Measurements from ENCODE around the gene GPC5.

DNA sequence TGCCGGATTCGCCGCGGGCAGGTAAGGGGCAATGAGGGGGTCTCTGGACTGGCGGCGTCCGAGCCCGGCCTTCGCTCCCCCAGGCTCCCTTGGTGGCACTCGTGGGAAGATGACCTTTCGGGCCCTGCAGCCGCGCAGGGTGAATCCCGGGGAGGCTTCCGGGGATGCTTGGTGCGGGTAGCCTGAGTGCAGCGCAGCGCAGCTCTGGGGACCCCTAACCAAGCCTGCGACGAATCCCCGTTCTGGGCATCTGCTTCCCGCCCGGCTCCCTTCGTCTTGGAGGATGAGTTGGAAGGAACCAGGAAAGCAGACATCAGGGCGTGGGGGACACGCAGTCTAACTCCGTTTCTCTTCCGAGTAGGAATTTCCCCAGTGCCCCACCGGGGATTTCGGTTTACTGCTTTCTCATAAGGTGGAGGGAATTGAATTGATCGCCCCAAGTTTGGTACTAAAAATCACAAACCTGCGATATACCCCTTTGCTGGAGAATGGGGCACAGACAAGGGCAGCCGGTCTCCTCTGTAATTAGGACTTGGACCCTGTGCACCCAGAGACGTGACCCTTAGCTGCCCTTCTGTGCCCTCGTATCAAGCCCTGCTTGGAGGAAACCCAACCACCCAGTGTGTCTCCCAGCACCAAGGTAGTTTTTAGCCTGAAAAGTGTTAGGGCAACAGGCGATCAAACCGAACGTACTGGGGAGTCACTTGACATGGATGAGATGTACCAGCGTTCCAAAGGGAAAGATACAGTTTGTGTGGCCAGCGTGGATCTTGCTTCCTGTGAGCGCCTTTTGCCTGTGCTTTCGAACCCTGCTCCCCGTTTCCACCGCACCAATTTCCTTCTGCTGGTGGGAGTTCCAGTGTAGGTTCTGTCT, 1.0 kb downstream of the GPC5 start:
- TF ChIP-seq YY1 (tag by site-specific recombination; IDR thresholded peaks at IDR 0.05), result no peak
- TF ChIP-seq ZNF140 (tag by site-specific recombination; IDR thresholded peaks at IDR 0.05), result no peak
- no peak for TF ChIP-seq ZNF777 (tag by site-specific recombination; IDR thresholded peaks at IDR 0.05; ENCODE audit: borderline replicate concordance)
- no peak for TF ChIP-seq ZNF155 (tag by site-specific recombination; IDR thresholded peaks at IDR 0.05)
- no peak for TF ChIP-seq ZNF791 (tag by site-specific recombination; IDR thresholded peaks at IDR 0.05)
- no peak for TF ChIP-seq FEZF1 (tag by site-specific recombination; IDR thresholded peaks at IDR 0.05)
- TF ChIP-seq ZNF76 (tag by site-specific recombination; IDR thresholded peaks at IDR 0.05; ENCODE audit: borderline replicate concordance, low read depth), result no peak

Data from HEK293 (cell line).